HG03469 (cell line): ENCODE results near the gene STARD3NL.
"Not testable (repeated sequence)": the region's sequence is repeated elsewhere in the genome, so short reads cannot be mapped to it uniquely, and the experiment has no call there.

ENCODE experiments used
- ATAC-seq: cut with Tn5 transposase; IDR thresholded peaks from one replicate; pipeline ENCODE4 v1.9.1; 2021; ENCODE audit warnings: mild to moderate bottlenecking, moderate library complexity, moderate number of reproducible peaks; ENCODE audit not compliant: unreplicated experiment

STARD3NL gene

DNA sequence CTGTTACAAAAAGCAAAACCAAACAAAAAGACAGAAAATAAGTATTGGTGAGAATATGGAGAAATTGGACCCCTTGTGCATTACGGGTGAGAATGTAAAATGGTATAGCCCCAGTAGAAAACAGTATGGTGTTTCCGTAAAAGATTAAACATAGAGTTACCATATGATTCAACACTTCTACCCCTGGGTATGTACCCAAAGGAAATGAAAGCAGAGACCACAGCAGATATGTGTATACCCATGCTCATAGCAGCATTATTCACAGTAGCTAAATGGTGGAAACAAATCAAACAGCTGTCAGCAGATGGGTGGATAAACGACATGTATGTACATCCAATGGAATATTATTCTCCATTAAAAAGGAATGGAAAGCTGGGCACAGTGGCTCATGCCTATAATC is 42.4 kb downstream of the STARD3NL start:
- no peak for ATAC-seq

DNA sequence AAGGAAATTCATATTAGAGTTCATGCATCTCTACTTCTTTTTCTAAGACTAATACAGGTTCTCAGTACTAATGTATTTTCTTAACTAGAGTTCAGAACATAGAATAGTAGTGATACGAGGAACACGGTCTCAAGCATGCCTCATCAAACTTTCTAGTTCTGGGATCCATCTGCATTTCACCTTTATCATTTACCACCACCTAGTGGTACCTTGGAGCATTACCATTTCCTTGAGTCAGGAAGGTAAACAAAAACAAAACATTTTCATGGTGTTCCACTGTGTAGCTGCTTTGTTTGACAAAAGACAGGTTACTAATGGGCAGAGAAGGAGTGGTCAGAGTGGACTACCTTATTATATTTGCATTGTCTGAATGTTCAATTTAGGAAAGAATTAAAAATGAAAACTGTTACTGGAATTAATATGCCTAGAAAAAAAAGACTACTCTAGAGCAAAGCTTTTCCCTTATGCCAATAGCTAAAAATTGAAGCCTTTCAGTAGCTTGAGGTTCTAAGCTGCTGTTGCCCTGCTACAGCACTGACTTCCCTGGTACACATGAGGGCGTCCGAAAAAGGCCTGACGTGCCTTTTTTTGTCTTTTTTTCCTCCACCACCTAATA is 44.5 kb downstream of the STARD3NL start:
- no peak for ATAC-seq

DNA sequence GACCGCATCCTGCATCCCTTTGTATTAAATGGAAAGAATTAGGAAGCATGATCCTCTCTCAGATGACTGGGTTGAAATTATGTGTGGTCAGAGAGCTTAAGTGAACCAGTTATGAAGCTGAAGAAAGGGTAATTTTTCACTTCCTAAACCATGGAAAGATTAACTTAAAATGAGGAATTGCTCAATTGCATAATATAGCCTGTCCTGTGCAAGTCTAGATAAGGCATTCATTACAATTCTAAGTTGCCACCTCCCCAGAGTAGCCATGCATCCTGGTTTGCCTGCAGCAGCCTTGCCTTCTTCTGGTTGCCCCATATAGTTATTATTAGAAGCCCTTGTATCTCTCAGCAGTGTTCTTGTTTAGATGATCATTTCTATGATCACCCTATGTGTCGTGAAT is 45.3 kb downstream of the STARD3NL start:
- no peak for ATAC-seq

DNA sequence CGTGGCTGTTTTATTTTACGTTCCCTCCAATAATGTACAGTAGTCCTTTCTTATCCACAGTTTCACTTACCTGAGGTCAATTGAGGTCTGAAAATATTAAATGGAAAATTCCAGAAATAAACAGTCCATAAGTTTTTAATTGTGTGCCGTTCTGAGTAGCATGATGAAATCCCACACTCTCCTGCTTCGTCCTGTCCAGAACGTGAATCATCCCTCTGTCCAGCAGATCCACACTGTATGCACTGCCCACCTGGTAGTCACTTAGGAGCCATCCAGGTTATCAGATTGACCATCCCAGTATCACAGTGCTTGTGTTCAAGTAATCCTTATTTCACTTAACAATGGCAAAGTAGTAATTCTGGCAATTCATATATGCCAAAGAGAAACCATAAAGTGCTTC is 46.3 kb downstream of the STARD3NL start:
- no peak for ATAC-seq

DNA sequence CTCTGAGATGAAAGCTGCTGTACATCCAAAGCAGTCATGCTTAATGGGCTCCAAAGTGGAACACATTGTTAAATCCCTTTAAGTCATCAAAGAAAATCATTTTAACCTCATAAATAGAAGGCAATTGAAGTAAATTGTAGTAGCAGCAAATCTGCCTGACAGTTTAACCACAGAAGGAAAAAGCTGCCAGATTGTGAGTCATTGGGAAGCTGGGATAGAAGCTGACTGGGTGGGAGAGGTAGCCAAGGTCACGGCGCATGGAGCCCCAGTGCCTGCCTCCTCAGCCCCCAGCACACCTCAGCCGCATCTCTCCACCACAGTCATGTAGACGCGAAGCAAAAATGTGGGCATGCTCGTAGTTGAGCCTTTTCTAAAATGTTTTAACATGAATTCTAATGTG is 51.3 kb downstream of the STARD3NL start:
- ATAC-seq, result no peak

GRCh38 chr7:38229884-38230642 is 52.0 kb downstream of the STARD3NL start:
- no peak for ATAC-seq

DNA sequence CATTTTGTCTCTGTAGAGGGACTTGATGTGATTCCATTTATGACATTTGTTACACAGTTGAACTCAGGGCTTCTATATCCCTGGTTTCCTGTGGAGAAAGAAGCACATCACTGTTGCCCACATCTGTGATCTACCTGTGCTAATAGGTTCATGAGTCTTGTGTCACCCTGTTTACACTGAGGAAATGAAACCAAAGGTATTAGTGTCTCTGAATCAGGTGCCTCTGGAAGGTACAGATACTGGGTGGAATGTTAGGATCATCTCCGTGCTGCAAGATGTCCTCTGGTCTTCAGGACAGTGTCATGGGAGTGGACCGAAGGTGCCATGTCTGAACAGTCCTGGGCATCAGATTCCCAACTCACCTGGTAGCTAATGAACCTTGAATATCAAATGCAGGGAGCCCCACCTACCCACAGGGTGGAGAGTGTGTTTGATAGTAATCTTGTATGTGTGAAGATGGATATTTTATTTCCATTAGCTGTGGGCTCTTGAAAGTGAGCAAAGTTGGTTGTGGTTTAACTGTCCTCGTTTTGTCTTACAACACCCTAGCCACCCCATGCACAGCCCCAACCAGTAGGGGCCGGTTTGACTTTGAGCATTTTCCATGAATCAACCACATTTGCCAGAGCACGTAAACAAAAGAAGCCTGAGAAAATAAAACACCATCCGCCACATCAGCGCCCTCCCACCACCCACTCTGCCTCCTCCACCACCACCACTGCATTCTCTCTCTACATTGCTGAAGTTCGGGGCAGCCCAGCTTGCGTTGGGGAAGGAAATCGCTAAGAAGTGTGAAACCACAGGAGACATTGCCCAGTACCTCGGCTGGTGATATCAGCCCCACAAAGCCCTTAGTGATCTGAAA is 54.7 kb downstream of the STARD3NL start:
- peak; percentile 78 for ATAC-seq

DNA sequence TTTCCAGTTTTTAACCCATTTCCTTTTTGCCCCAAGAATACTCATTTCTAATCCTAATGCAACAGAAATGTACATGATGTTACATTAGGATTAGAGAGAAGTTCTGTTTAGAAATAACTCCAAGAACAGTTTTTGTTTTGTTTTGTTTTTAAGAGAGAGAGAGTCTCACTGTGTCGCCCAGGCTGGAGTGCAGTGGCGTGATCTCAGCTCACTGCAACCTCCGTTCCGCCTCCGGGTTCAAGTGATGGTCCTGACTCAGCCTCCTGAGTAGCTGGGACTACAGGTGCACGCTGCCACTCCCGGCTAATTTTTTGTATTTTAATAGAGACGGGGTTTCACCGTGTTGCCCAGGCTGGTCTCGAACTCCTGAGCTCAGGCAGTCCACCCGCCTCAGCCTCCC is 56.7 kb downstream of the STARD3NL start:
- ATAC-seq, result not testable (repeated sequence)

DNA sequence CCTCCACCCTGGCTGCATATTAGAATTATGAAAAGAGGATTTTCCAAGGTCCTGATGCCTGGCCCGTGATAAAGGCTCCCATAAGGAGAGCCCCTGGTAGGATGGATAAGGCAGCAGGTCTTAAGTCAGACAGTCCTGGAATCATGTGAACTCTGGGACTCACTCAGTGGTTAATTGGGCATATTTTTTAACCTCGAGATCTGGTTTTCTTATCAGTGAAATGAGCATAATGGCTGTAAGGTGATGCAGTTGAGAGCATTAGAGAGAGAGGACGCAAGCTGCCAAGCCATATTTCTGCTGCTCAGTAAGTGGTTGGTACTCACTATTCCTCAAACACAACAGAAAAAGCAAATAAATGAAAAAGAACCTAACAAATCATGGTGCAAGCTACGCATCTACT is 57.6 kb downstream of the STARD3NL start:
- ATAC-seq, result no peak

DNA sequence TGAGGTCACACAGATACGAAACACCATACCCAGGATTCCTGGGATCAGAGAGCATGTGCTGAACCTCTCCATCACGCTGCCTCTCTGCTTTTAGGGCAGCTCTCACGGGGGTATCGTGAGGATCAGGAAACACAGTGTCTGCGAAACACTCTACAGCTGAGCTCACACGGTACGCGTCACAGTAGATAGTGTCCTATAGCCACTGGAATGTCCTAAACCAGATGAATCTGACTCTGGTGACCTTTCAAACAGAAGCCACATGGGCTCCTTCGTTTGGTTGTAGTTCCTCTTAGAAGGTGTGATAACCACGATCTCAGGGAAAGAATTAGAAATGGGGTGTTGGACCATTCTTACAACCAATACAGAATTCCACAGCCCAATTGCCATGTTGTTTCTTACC is 61.1 kb downstream of the STARD3NL start:
- not testable (repeated sequence) for ATAC-seq

GRCh38 chr7:38241071-38241470 is 63.0 kb downstream of the STARD3NL start:
- ATAC-seq, result no peak

GRCh38 chr7:38242814-38243213 is 64.8 kb downstream of the STARD3NL start:
- no peak for ATAC-seq

DNA sequence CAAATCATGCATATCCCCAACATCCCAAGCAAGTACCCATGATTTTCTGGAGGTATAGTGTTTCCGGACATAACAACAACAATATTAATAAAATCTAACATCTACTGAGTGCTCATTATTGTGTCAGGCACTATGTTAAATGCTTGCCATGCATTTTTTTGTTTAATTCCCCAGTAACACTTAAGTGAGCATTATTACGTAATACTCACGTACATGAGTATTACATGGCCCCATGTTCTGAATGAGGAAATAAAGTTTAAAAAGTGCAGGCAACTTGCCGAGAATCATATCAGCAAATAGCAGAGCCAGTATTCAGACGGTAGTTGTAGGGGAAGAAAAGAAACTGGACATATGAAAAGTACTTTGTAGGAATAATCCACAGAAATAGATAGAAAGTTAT is 65.3 kb downstream of the STARD3NL start:
- ATAC-seq, result not testable (repeated sequence)

GRCh38 chr7:38244516-38244915 is 66.5 kb downstream of the STARD3NL start:
- no peak for ATAC-seq

DNA sequence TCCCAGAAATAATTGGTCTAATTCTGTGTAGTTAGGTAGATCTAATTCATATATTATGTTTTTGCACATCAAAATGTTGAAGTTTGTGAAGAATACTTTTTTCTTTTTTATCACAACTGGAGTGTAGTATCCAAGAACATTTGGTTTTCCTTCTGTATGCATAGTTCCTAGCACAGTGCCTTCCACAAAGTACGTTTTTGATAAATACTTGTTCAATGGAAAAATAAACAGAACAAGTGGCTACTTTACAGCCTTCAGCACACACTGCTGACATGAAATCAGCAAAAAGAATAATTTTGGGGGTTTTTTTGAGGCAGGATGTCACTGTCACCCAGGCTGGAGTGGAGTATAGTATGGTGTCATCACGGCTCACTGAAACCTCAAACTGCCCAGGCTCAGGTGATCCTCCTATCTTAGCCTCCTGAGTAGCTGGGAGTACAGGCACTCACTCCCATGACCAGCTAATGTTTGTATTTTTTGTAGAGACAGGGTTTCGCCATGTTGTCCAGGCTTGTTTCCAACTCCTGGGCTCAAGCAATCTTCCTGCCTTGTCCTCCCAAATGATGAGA is 67.4 kb downstream of the STARD3NL start:
- no peak for ATAC-seq

DNA sequence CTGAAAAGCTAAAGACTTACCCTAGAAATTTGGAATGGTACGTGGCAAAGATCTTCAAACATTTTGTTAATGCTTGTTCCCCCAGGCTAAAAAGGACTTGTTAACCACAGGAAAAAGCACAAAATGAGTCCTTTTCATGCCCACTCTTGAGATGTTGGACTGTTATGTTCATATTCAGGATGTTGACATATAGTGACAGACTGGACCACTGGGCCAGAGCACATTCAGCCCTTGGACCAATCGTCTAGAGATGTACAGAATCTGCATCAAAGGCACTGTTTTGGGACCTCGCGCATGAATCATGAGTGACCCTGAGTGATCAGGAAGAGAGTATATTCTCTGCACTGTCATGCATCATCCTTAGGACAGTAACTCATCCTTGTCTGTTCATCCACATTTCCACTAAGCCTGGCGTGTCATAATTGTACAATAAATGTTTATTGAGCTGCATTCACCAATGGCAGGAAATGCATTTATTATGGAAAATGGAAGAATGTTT is 70.1 kb downstream of the STARD3NL start:
- ATAC-seq, result no peak

GRCh38 chr7:38249849-38250248 is 71.8 kb downstream of the STARD3NL start:
- ATAC-seq, result peak; percentile 70

- no peak for ATAC-seq
These were observed 79.3 kb downstream of the STARD3NL start for GRCh38 chr7:38257350-38257677.

DNA sequence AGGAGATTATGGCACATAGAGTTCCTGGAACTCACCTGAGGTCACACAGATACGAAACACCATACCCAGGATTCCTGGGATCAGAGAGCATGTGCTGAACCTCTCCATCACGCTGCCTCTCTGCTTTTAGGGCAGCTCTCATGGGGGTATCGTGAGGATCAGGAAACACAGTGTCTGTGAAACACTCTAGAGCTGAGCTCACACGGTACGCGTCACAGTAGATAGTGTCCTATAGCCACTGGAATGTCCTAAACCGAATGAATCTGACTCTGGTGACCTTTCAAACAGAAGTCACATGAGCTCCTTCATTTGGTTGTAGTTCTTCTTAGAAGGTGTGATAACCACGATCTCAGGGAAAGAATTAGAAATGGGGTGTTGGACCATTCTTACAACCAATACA is 81.1 kb downstream of the STARD3NL start:
- ATAC-seq, result not testable (repeated sequence)

DNA sequence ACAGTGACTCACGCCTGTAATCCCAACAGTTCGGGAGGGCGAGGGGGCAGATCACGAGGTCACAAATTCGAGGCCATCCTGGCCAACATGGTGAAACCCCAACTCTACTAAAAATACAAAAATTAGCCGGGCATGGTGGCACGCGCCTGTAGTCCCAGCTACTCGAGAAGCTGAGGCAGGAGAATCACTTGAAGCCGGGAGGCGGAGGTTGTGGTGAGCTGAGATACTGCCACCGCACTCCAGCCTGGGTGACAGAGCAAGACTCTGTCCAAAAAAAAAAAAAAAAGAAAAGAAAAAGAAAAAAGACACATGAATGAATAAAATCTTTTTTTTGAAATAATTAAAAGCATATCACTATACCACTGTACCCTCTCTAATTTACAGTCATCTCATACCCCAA is 83.6 kb downstream of the STARD3NL start:
- ATAC-seq, result not testable (repeated sequence)

DNA sequence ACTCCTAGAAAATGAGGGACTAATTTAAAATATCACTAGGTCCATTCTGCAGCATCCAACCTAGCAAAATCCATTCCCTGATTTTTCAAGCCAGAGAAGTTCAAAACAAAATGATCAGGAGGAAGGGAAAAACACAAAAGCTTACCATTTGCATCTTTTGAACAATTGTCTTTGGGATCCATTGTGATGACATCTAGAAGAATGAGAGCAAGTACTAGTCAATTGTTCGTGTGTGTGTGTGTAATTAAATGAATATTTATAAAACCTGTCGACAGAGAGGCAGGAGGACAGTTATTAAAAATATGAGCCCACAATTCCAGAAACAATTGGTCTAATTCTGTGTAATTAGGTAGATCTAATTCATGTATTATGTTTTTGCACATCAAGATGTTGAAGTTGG is 84.0 kb downstream of the STARD3NL start:
- not testable (repeated sequence) for ATAC-seq
